Stimulated activated CD4-positive, alpha-beta T cell treated with anti-CD3 and anti-CD28 coated beads, TNF-alpha, amount 100 ng/mL, for 4 hours (primary cell): ENCODE data around the gene SPINT1.

Experiments used
- DNase-seq, 3 experiments: peaks; one replicate each; pipeline ENCODE4 v3.0.0-alpha.2; 2020; ENCODE audit warnings: low read depth in 3 of 3

Gene SPINT1

GRCh38 chr15:40828447-40829036 lies 15.3 kb upstream of the SPINT1 start, which contains the start of gene PPP1R14D:
TSS of gene PPP1R14D (minus strand) at chr15:40828708. CDS start at chr15:40828641, 67 bp downstream.
- DNase-seq, result no peak

GRCh38 chr15:40829115-40829514 lies 14.7 kb upstream of the SPINT1 start:
- no peak for DNase-seq

GRCh38 chr15:40830884-40831283 lies 13.0 kb upstream of the SPINT1 start:
- no peak for DNase-seq

GRCh38 chr15:40831861-40832260 lies 12.0 kb upstream of the SPINT1 start:
- DNase-seq, result no peak

- no peak for DNase-seq
Measured at GRCh38 chr15:40832903-40833302, 10.9 kb upstream of the SPINT1 start.

GRCh38 chr15:40836020-40836419 lies 7.8 kb upstream of the SPINT1 start:
- no peak for DNase-seq

GRCh38 chr15:40838756-40839155 lies 5.1 kb upstream of the SPINT1 start:
- DNase-seq, result no peak

- no peak for DNase-seq
Measured at GRCh38 chr15:40841741-40842140, 2.1 kb upstream of the SPINT1 start.

GRCh38 chr15:40843261-40843884 lies 475 bp upstream of the SPINT1 start:
- no peak for DNase-seq

GRCh38 chr15:40844696-40845030 lies 815 bp downstream of the SPINT1 start:
- DNase-seq, result peak in 1 of 3 experiments; percentile 31

GRCh38 chr15:40845036-40845435 lies 1.2 kb downstream of the SPINT1 start:
- no peak for DNase-seq

- no peak for DNase-seq
Measured at GRCh38 chr15:40845511-40846284, 1.9 kb downstream of the SPINT1 start.

- DNase-seq, result no peak
Measured at GRCh38 chr15:40846841-40847222, 3.0 kb downstream of the SPINT1 start.

GRCh38 chr15:40847223-40847961 lies 3.5 kb downstream of the SPINT1 start:
- DNase-seq, result no peak

- no peak for DNase-seq
Measured at GRCh38 chr15:40850576-40851112, 6.8 kb downstream of the SPINT1 start.

GRCh38 chr15:40852529-40852928 lies 8.7 kb downstream of the SPINT1 start:
- DNase-seq, result no peak

- no peak for DNase-seq
Measured at GRCh38 chr15:40853241-40853890, 9.5 kb downstream of the SPINT1 start.

- no peak for DNase-seq
Measured at GRCh38 chr15:40854161-40854560, 10.3 kb downstream of the SPINT1 start.

- DNase-seq, result no peak
Measured at GRCh38 chr15:40855706-40856234, 11.9 kb downstream of the SPINT1 start.

GRCh38 chr15:40856746-40857145 lies 12.9 kb downstream of the SPINT1 start:
- DNase-seq, result no peak

- DNase-seq, result peak; percentile 67 to 72 (median 72)
Measured at GRCh38 chr15:40857601-40858341, 13.9 kb downstream of the SPINT1 start.
